Ishikawa (cell line): ENCODE measurements around the gene DNAJA4.

Source experiments
- CEBPB ChIP-seq: IDR thresholded peaks from 2 replicates; pipeline ENCODE4 v1.6.1; 2012
- CREB1 ChIP-seq: IDR thresholded peaks from 2 replicates; pipeline ENCODE4 v1.6.1; 2012; ENCODE audit warnings: low read depth
- EGR1 ChIP-seq: IDR thresholded peaks from 2 replicates; pipeline ENCODE4 v1.6.1; 2012
- EP300 ChIP-seq: IDR thresholded peaks from 2 replicates; pipeline ENCODE4 v1.6.1; 2012; ENCODE audit warnings: borderline replicate concordance
- FOXM1 ChIP-seq: IDR thresholded peaks from 2 replicates; pipeline ENCODE4 v1.6.1; 2012; ENCODE audit warnings: low read depth, borderline replicate concordance
- NFIC ChIP-seq: IDR thresholded peaks from 2 replicates; pipeline ENCODE4 v1.6.1; 2012
- RAD21 ChIP-seq: IDR thresholded peaks from 2 replicates; pipeline ENCODE4 v1.6.1; 2012; ENCODE audit warnings: low read depth
- TAF1 ChIP-seq: IDR thresholded peaks from 2 replicates; pipeline ENCODE4 v1.6.1; 2012; ENCODE audit warnings: low read depth, mild to moderate bottlenecking
- TCF12 ChIP-seq: IDR thresholded peaks from 2 replicates; pipeline ENCODE4 v1.6.1; 2012; ENCODE audit warnings: low read depth
- TEAD4 ChIP-seq: IDR thresholded peaks from 2 replicates; pipeline ENCODE4 v1.6.1; 2012
- USF1 ChIP-seq: IDR thresholded peaks from 2 replicates; pipeline ENCODE4 v1.6.1; 2012
- YY1 ChIP-seq: IDR thresholded peaks from 2 replicates; pipeline ENCODE4 v1.6.1; 2012; ENCODE audit warnings: low read depth
- ZBTB7A ChIP-seq: IDR thresholded peaks from 2 replicates; pipeline ENCODE4 v1.6.1; 2012; ENCODE audit warnings: low read depth
- TF ChIP-seq, protein P1 (sequence below): IDR thresholded peaks from 2 replicates; pipeline ENCODE4 v1.6.1; 2012
- TF ChIP-seq, protein P2 (sequence below): IDR thresholded peaks from 2 replicates; pipeline ENCODE4 v1.6.1; 2012; ENCODE audit warnings: low read depth, mild to moderate bottlenecking

The DNAJA4 gene

DNA sequence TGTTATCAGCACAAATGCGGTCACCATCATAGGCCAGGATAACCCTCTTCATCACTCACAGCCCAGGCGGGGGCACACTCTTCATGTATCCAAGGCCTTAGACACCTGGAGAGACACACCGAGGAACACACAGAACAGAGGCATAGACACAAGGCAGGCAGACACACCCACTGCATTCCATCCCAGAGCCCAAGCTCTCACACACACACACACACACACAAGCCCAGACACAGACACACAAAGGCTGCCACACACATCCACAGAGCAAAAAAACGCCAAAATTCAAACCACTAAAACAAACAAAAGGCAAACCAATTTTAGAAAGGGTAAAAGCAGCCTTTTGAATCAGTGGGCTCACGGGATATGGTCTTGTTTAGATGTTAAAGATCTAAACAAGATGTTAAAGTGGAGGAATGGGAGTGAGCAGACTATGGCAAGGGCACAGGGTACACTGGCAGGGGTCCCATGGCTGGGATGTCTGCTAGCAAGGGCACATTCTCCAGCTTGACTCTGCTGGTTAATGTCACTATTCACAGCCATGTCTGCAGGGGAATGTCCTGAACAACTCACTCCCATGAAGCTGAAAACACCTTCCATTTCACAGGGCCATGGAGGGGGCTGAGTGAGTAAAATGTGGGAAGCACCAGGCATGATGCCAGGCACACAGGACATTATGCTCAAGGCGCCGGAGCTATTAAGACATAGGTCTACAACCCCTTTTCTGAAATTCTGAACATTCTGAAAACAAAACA is 60.9 kb downstream of the DNAJA4 start:
- TF ChIP-seq CREB1: no peak
- TF ChIP-seq FOXM1: no peak

- TF ChIP-seq, protein P1, sequence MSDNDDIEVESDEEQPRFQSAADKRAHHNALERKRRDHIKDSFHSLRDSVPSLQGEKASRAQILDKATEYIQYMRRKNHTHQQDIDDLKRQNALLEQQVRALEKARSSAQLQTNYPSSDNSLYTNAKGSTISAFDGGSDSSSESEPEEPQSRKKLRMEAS: no peak
- TF ChIP-seq CREB1: no peak
- no peak for TF ChIP-seq RAD21
- no peak for TF ChIP-seq CEBPB
Observed at GRCh38 chr15:78327466-78327865, 63.1 kb downstream of the DNAJA4 start.

DNA sequence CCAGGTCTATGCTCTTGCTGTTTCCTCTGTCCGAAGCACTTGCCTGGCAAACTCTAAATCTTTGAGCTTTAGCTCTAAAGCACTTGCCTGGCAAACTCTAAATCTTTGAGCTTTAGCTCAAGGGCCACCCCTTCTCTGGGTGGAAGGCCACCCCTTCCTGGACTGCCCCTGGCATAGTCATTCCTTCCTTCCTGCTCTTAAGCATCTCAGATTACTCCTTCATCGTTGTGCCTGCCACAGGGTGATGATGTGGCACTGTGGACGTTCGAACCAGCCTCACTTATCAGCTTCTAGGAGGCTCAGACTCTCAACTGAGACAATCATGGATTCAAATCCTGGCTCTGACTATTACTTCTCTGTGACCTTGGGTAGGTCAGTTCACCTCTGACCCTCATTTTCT is 65.3 kb downstream of the DNAJA4 start:
- TF ChIP-seq TCF12: no peak
- TF ChIP-seq FOXM1: no peak
- TF ChIP-seq EP300: no peak
- TF ChIP-seq YY1: no peak
- no peak for TF ChIP-seq CEBPB
- TF ChIP-seq ZBTB7A: no peak
- TF ChIP-seq RAD21: no peak
- TF ChIP-seq TAF1: no peak
- TF ChIP-seq CREB1: no peak
- TF ChIP-seq NFIC: no peak
- TF ChIP-seq TEAD4: no peak
- no peak for TF ChIP-seq EGR1
- TF ChIP-seq, protein P1: no peak
- TF ChIP-seq, protein P2, sequence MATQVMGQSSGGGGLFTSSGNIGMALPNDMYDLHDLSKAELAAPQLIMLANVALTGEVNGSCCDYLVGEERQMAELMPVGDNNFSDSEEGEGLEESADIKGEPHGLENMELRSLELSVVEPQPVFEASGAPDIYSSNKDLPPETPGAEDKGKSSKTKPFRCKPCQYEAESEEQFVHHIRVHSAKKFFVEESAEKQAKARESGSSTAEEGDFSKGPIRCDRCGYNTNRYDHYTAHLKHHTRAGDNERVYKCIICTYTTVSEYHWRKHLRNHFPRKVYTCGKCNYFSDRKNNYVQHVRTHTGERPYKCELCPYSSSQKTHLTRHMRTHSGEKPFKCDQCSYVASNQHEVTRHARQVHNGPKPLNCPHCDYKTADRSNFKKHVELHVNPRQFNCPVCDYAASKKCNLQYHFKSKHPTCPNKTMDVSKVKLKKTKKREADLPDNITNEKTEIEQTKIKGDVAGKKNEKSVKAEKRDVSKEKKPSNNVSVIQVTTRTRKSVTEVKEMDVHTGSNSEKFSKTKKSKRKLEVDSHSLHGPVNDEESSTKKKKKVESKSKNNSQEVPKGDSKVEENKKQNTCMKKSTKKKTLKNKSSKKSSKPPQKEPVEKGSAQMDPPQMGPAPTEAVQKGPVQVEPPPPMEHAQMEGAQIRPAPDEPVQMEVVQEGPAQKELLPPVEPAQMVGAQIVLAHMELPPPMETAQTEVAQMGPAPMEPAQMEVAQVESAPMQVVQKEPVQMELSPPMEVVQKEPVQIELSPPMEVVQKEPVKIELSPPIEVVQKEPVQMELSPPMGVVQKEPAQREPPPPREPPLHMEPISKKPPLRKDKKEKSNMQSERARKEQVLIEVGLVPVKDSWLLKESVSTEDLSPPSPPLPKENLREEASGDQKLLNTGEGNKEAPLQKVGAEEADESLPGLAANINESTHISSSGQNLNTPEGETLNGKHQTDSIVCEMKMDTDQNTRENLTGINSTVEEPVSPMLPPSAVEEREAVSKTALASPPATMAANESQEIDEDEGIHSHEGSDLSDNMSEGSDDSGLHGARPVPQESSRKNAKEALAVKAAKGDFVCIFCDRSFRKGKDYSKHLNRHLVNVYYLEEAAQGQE: no peak
- no peak for TF ChIP-seq USF1
